NT2/D1 (cell line): ENCODE data around the gene RYR3.

Experiments used
- DNase-seq: peaks from one replicate; pipeline ENCODE4 v3.0.0-alpha.2; 2011; ENCODE audit warnings: low read depth, low spot score
- H3K27me3 ChIP-seq: 2 replicates; pipeline ENCODE4 v1.6.0; 2011; ENCODE audit warnings: mild to moderate bottlenecking; ENCODE audit not compliant: insufficient read length, insufficient read depth
- H3K36me3 ChIP-seq: 2 replicates; pipeline ENCODE4 v1.6.1; 2011; ENCODE audit warnings: mild to moderate bottlenecking, low read length, mixed read lengths; ENCODE audit not compliant: insufficient read depth, insufficient read length
- H3K4me1 ChIP-seq: 2 replicates; pipeline ENCODE4 v1.5.1; 2011; ENCODE audit not compliant: insufficient read depth, insufficient read length
- H3K4me3 ChIP-seq: 2 replicates; pipeline ENCODE4 v1.5.1; 2011; ENCODE audit warnings: low read depth; ENCODE audit not compliant: insufficient read length
- H3K9ac ChIP-seq: 2 replicates; pipeline ENCODE4 v1.6.0; 2011; ENCODE audit warnings: low read depth; ENCODE audit not compliant: insufficient read length
- H3K9me3 ChIP-seq: 2 replicates; pipeline ENCODE4 v1.5.1; 2011; ENCODE audit warnings: mild to moderate bottlenecking, low read length; ENCODE audit not compliant: insufficient read depth
- SUZ12 ChIP-seq: IDR thresholded peaks from 2 replicates; pipeline ENCODE4 v1.6.1; 2011; ENCODE audit not compliant: insufficient read length, insufficient read depth; ENCODE audit errors: extremely low read depth
- YY1 ChIP-seq: IDR thresholded peaks from 2 replicates; pipeline ENCODE4 v1.6.1; 2011; ENCODE audit not compliant: insufficient read length, insufficient read depth
- ZNF274 ChIP-seq: IDR thresholded peaks from 2 replicates; pipeline ENCODE4 v1.6.1; 2011; ENCODE audit warnings: mild to moderate bottlenecking, low read depth, low read length

Gene RYR3

DNA sequence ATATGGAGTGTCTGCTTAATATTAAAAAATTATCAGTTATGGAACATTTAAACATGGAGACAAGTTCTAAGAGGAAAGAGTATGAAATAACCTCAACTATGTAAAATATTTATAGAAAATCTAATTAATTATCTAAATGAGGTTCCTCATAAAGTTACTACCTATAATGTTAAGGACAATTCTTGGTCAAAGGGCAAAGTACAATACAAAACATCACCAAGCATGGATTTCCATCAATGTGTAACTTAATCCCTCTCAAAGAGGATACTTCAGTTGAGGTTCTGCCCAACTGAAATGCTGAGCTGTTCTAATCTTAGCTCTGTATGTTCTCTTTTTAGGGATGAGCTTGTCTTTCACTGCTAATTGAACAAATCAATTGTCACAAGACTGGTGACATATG lies 601.6 kb downstream of the RYR3 start:
- peaks cover 1% of the 10 kb centered on the region for H3K4me1 ChIP-seq
- H3K36me3 ChIP-seq = no peaks in the 10 kb centered on the region
- no peak overlapping the region for H3K4me3 ChIP-seq
- no peak for TF ChIP-seq YY1
- no peak for DNase-seq
- H3K9me3 ChIP-seq = no peaks in the 10 kb centered on the region
- H3K27me3 ChIP-seq = no peaks in the 10 kb centered on the region
- no peak overlapping the region for H3K9ac ChIP-seq

DNA sequence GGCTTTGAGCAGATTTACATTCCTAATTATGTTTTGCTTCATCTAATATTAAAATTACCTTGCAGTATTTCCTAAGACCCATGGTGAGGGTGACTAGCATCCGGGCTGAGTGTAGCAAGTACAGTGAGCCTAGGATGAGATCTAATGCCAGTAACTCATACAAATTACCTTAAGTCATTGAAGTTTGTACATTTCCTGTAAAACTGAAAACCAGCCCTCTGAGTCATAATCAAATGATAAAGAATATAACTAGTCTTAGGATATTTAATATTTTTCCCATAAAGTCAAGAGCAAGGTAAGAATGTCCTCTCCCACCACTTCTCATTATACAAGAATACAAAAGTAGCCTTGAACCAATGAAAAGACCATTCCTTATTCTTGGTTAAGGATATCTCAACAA lies 602.7 kb downstream of the RYR3 start:
- Histone ChIP-seq H3K9me3 (no peaks in the 10 kb centered on the region), H3K27me3 (no peaks in the 10 kb centered on the region), H3K9ac (no peak overlapping the region), H3K4me1 (peaks cover 1% of the 10 kb centered on the region), H3K4me3 (no peak overlapping the region), H3K36me3 (no peaks in the 10 kb centered on the region)
- DNase-seq = no peak
- TF ChIP-seq ZNF274 = no peak
- TF ChIP-seq YY1 = no peak
- no peak for TF ChIP-seq SUZ12
